Aortic smooth muscle cell (primary cell): ENCODE results near the gene RNF11. TPM values are rescaled to one million over a fixed set of nuclear protein-coding genes. Genes with fewer than 3 reads are reported as not detected.

ENCODE experiments used
- total RNA-seq: library from RNA; depleted of rRNA; stranded (reverse); fragments of >200 nt; gene quantifications from 2 replicates; pipeline ENCODE4 v1.2.3, GENCODE V29; 2014

The RNF11 gene, protein sequence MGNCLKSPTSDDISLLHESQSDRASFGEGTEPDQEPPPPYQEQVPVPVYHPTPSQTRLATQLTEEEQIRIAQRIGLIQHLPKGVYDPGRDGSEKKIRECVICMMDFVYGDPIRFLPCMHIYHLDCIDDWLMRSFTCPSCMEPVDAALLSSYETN
- 149 and 195 TPM in 2 replicates for total RNA-seq

DNA sequence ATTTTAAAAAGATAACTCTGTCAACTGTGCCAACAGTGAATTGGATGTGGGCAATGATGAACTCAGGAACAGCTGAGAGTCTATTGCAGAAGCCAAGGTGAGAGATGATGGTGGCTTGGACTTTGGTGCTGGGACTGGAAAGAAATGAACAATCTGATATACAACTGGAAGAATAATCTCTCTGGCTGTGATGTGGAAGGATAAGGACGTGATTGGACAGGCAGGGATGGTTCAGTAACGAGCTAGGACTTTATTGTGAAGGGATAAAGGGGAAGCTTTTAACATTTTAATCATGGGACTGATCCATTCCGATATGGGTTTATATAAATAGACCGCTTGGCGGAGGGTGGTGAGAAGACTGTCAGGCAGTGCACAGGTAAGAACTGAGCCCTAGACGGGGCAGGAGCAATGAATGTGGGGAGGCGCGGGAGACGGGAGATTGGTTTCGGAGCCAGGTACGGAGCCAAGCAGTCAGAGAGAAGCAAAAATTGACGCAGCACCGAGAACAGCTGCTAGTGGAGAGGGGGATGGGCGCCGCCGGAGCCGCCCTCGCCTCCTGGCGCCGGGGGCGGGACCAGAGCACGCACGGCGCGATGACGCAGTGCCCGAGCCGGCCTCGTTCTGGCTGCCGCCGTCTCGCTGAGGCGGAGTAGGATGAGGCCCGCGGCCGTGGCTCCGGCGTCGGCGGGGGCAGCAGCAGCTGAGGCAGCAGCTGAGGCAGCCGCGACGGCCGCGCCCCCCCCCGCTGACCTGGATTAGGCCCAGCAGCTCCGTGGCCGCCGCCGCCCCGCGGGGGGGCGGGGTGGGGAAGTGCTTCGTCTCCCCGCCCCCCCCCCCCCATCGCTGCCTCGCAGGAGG is at the start of gene RNF11:
Gene RNF11, plus strand, starts transcription at position 601 of the 858 bp plus-strand sequence. CDS start 484 bp downstream, outside the sequence.

Other genes starting within 250 kb of the RNF11 start
- gene C1orf185, start 134.0 kb upstream of the RNF11 start, total RNA-seq = not detected in 2 replicates
- 3.3 and 4.7 TPM in 2 replicates for gene TTC39A, start 94.3 kb downstream of the RNF11 start, total RNA-seq